ENCODE measurements around the gene ELOVL1.

DNA sequence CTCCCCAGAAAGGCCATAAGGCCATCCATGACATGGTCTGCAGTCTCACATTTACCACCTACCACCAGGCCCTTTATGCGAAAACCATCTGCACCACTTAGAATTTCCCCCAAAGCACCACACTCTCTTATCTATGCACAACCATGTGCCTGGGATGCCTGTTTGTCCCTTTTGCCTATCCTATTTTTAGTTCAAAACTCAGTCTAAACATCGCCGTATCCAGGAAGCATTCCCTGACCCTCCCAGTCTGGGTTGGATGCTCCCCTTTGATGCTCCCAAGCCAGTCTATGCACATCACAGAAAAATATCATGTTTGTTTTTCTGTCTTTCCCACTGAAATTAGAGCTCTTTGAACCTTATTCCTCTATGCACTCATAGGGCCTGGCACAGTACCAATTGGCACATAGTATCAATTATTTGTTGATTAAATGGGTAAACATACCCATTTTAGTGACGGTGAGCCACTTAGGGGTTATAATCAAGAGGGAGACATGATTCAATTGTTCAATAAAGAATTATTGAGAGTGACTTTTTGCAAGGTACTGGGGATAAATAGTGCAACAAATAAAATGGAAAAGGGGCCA is 23.5 kb downstream of the ELOVL1 start:
- TF ChIP-seq, protein P1, sequence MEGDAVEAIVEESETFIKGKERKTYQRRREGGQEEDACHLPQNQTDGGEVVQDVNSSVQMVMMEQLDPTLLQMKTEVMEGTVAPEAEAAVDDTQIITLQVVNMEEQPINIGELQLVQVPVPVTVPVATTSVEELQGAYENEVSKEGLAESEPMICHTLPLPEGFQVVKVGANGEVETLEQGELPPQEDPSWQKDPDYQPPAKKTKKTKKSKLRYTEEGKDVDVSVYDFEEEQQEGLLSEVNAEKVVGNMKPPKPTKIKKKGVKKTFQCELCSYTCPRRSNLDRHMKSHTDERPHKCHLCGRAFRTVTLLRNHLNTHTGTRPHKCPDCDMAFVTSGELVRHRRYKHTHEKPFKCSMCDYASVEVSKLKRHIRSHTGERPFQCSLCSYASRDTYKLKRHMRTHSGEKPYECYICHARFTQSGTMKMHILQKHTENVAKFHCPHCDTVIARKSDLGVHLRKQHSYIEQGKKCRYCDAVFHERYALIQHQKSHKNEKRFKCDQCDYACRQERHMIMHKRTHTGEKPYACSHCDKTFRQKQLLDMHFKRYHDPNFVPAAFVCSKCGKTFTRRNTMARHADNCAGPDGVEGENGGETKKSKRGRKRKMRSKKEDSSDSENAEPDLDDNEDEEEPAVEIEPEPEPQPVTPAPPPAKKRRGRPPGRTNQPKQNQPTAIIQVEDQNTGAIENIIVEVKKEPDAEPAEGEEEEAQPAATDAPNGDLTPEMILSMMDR (IDR thresholded peaks at IDR 0.05), result no peak
- no peak for TF ChIP-seq POLR2AphosphoS5 (IDR thresholded peaks at IDR 0.05)

All from breast epithelium (tissue), 3 donors.